Measurements from ENCODE around the gene ATM.
"Not testable (repeated sequence)": the region's sequence is repeated elsewhere in the genome, so short reads cannot be mapped to it uniquely, and the experiment has no call there.

ATM gene

GRCh38 chr11:108405706-108406105 lies 182.8 kb downstream of the ATM start:
- Histone ChIP-seq H3K27me3 (ENCODE audit: insufficient read depth, poor library complexity, severe bottlenecking) (no peaks in the 10 kb centered on the region), H3K4me3 (replicated peaks; ENCODE audit: insufficient read depth, low read length) (no peak overlapping the region), H3K27ac (replicated peaks) (no peak overlapping the region)
- DNase-seq (ENCODE audit: low read depth in 1 of 2, low spot score in 1 of 2) = no peak
- TF ChIP-seq SPI1 (IDR thresholded peaks at IDR 0.05; ENCODE audit: borderline replicate concordance, low read depth) = no peak
- TF ChIP-seq, protein P1, sequence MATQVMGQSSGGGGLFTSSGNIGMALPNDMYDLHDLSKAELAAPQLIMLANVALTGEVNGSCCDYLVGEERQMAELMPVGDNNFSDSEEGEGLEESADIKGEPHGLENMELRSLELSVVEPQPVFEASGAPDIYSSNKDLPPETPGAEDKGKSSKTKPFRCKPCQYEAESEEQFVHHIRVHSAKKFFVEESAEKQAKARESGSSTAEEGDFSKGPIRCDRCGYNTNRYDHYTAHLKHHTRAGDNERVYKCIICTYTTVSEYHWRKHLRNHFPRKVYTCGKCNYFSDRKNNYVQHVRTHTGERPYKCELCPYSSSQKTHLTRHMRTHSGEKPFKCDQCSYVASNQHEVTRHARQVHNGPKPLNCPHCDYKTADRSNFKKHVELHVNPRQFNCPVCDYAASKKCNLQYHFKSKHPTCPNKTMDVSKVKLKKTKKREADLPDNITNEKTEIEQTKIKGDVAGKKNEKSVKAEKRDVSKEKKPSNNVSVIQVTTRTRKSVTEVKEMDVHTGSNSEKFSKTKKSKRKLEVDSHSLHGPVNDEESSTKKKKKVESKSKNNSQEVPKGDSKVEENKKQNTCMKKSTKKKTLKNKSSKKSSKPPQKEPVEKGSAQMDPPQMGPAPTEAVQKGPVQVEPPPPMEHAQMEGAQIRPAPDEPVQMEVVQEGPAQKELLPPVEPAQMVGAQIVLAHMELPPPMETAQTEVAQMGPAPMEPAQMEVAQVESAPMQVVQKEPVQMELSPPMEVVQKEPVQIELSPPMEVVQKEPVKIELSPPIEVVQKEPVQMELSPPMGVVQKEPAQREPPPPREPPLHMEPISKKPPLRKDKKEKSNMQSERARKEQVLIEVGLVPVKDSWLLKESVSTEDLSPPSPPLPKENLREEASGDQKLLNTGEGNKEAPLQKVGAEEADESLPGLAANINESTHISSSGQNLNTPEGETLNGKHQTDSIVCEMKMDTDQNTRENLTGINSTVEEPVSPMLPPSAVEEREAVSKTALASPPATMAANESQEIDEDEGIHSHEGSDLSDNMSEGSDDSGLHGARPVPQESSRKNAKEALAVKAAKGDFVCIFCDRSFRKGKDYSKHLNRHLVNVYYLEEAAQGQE (IDR thresholded peaks at IDR 0.05; ENCODE audit: insufficient replicate concordance, low read depth) = no peak
- TF ChIP-seq POLR2AphosphoS5 (IDR thresholded peaks at IDR 0.05; ENCODE audit: low read depth) = no peak
- TF ChIP-seq GABPA (IDR thresholded peaks at IDR 0.05; ENCODE audit: low read depth) = no peak
- TF ChIP-seq, protein P2, sequence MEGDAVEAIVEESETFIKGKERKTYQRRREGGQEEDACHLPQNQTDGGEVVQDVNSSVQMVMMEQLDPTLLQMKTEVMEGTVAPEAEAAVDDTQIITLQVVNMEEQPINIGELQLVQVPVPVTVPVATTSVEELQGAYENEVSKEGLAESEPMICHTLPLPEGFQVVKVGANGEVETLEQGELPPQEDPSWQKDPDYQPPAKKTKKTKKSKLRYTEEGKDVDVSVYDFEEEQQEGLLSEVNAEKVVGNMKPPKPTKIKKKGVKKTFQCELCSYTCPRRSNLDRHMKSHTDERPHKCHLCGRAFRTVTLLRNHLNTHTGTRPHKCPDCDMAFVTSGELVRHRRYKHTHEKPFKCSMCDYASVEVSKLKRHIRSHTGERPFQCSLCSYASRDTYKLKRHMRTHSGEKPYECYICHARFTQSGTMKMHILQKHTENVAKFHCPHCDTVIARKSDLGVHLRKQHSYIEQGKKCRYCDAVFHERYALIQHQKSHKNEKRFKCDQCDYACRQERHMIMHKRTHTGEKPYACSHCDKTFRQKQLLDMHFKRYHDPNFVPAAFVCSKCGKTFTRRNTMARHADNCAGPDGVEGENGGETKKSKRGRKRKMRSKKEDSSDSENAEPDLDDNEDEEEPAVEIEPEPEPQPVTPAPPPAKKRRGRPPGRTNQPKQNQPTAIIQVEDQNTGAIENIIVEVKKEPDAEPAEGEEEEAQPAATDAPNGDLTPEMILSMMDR (IDR thresholded peaks at IDR 0.05; ENCODE audit: insufficient read depth, low read length) = no peak

DNA sequence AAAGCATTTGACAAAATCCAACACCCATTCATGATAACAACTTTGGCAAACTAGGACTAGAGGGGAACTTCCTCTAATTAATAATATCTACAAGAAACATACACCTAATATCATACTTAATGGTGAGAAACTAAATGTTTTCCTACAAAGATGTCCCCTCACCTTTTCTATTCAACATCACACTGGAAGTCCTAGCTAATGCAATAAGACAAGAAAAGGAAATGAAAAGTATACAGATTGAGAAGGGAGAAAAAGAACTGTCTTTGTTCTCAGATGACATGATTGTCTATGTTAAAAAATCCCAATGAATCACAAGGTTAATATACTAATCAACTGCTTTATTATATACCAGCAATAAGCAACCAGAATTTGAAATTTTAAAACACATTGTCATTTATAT lies 192.1 kb downstream of the ATM start:
- TF ChIP-seq POLR2AphosphoS5 (IDR thresholded peaks at IDR 0.05; ENCODE audit: low read depth) = no peak
- TF ChIP-seq GABPA (IDR thresholded peaks at IDR 0.05; ENCODE audit: low read depth) = no peak
- TF ChIP-seq, protein P1 (IDR thresholded peaks at IDR 0.05; ENCODE audit: insufficient replicate concordance, low read depth) = no peak
- Histone ChIP-seq H3K27me3 (ENCODE audit: insufficient read depth, poor library complexity, severe bottlenecking) (no peaks in the 10 kb centered on the region), H3K27ac (replicated peaks) (no peak overlapping the region), H3K4me3 (replicated peaks; ENCODE audit: insufficient read depth, low read length) (no peak overlapping the region)
- DNase-seq (ENCODE audit: low read depth in 1 of 2, low spot score in 1 of 2) = no peak

DNA sequence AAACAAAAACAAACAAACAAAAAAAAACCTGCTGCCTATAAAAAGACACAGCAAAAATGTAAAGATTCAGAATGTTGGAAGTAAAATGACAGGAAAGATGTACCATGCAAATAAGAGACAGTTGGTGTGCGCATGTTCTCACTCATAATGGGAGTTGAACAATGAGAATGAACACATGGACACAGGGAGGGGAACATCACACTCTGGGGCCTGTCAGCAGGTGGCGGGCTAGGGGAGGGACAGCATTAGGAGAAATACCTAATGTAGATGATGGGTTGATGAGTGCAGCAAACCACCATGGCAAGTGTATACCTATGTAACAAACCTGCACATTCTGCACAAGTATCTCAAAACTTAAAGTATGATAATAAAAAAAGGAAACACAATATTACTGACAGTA lies 194.7 kb downstream of the ATM start:
- not testable (repeated sequence) for H3K27me3 ChIP-seq (ENCODE audit: insufficient read depth, poor library complexity, severe bottlenecking); H3K27ac ChIP-seq (replicated peaks); H3K4me3 ChIP-seq (replicated peaks; ENCODE audit: insufficient read depth, low read length)
- TF ChIP-seq, protein P2 (IDR thresholded peaks at IDR 0.05; ENCODE audit: insufficient read depth, low read length) = peak; percentile 2
- DNase-seq (ENCODE audit: low read depth in 1 of 2, low spot score in 1 of 2) = peak in 1 of 2 experiments; percentile 48
